H9 (cell line): ENCODE results near the gene PPP1R26. TPM values are rescaled to one million over a fixed set of nuclear protein-coding genes. Genes with fewer than 3 reads are reported as not detected.

Experiments
- DNase-seq: peaks from one replicate; pipeline ENCODE4 v3.0.0-alpha.2; 2017
- H2AFZ ChIP-seq: one replicate; pipeline ENCODE4 v1.6.1; 2013; ENCODE audit warnings: mild to moderate bottlenecking, low read length, control low read depth, moderate library complexity
- H2AK5ac ChIP-seq: 2 replicates; pipeline ENCODE4 v1.6.1; 2013; ENCODE audit warnings: low read length, control low read depth, mixed read lengths; ENCODE audit not compliant: insufficient read length
- H2BK120ac ChIP-seq: one replicate; pipeline ENCODE4 v1.6.1; 2013; ENCODE audit warnings: low read depth, mild to moderate bottlenecking, low read length, control low read depth, inconsistent platforms; ENCODE audit not compliant: poor library complexity, severe bottlenecking
- H2BK12ac ChIP-seq: 2 replicates; pipeline ENCODE4 v1.6.1; 2013; ENCODE audit warnings: low read length, control low read depth, mixed read lengths, low read depth; ENCODE audit not compliant: insufficient read length
- H2BK15ac ChIP-seq: 2 replicates; pipeline ENCODE4 v1.6.1; 2013; ENCODE audit warnings: low read depth, low read length, control low read depth
- H2BK20ac ChIP-seq: one replicate; pipeline ENCODE4 v1.6.1; 2013; ENCODE audit warnings: low read depth, mild to moderate bottlenecking, low read length, control low read depth, inconsistent platforms; ENCODE audit not compliant: poor library complexity, severe bottlenecking
- H2BK5ac ChIP-seq: 2 replicates; pipeline ENCODE4 v1.6.1; 2013; ENCODE audit warnings: low read length, control low read depth, mixed read lengths; ENCODE audit not compliant: insufficient read length
- H3K14ac ChIP-seq: 2 replicates; pipeline ENCODE4 v1.6.1; 2013; ENCODE audit warnings: low read length, control low read depth; ENCODE audit not compliant: insufficient read depth
- H3K18ac ChIP-seq: 2 replicates; pipeline ENCODE4 v1.6.1; 2013; ENCODE audit warnings: low read depth, mild to moderate bottlenecking, mixed read lengths, low read length, control low read depth; ENCODE audit not compliant: insufficient read length
- H3K23ac ChIP-seq: 2 replicates; pipeline ENCODE4 v1.6.1; 2013; ENCODE audit warnings: low read length, control low read depth, mixed read lengths, low read depth; ENCODE audit not compliant: insufficient read length
- H3K23me2 ChIP-seq: 2 replicates; pipeline ENCODE4 v1.6.1; 2013; ENCODE audit warnings: low read depth, mild to moderate bottlenecking, mixed read lengths, low read length, control low read depth; ENCODE audit not compliant: insufficient read length, poor library complexity, severe bottlenecking
- H3K27ac ChIP-seq: 2 replicates; pipeline ENCODE4 v1.5.1; 2013; ENCODE audit warnings: low read length, control low read depth, mixed read lengths, low read depth; ENCODE audit not compliant: insufficient read length
- H3K27me3 ChIP-seq: 2 replicates; pipeline ENCODE4 v1.6.1; 2013; ENCODE audit warnings: low read length, control low read depth, inconsistent platforms; ENCODE audit not compliant: insufficient read depth
- H3K4ac ChIP-seq: 2 replicates; pipeline ENCODE4 v1.6.1; 2013; ENCODE audit warnings: low read depth, mild to moderate bottlenecking, control low read depth, inconsistent platforms, low read length, moderate library complexity
- H3K4me1 ChIP-seq: 2 replicates; pipeline ENCODE4 v1.6.1; 2013; ENCODE audit warnings: low read length, control low read depth, inconsistent platforms; ENCODE audit not compliant: insufficient read depth
- H3K4me2 ChIP-seq: 2 replicates; pipeline ENCODE4 v1.6.1; 2013; ENCODE audit warnings: low read length, control low read depth, mixed read lengths; ENCODE audit not compliant: insufficient read length, insufficient read depth
- H3K56ac ChIP-seq: 2 replicates; pipeline ENCODE4 v1.6.1; 2013; ENCODE audit warnings: low read depth, mild to moderate bottlenecking, mixed read lengths, low read length, control low read depth; ENCODE audit not compliant: insufficient read length
- H3K79me1 ChIP-seq: 2 replicates; pipeline ENCODE4 v1.6.1; 2013; ENCODE audit warnings: low read depth, mild to moderate bottlenecking, moderate library complexity, low read length, control low read depth, inconsistent platforms; ENCODE audit not compliant: insufficient read depth, poor library complexity, severe bottlenecking
- H3K79me2 ChIP-seq: 2 replicates; pipeline ENCODE4 v1.6.1; 2013; ENCODE audit warnings: low read length, control low read depth, inconsistent platforms; ENCODE audit not compliant: insufficient read depth
- H3K9ac ChIP-seq: 2 replicates; pipeline ENCODE4 v1.6.1; 2013; ENCODE audit warnings: low read length, control low read depth, mixed read lengths; ENCODE audit not compliant: insufficient read length; ENCODE audit errors: extremely low read depth
- H3K9me3 ChIP-seq: one replicate; pipeline ENCODE4 v1.6.1; 2013; ENCODE audit warnings: low read depth, low read length, inconsistent platforms; ENCODE audit not compliant: control insufficient read depth
- H3T11ph ChIP-seq: one replicate; pipeline ENCODE4 v1.6.1; 2013; ENCODE audit warnings: mild to moderate bottlenecking, low read length, control low read depth, inconsistent platforms
- H4K20me1 ChIP-seq: one replicate; pipeline ENCODE4 v1.6.1; 2013; ENCODE audit not compliant: control insufficient read depth, insufficient read length, insufficient read depth
- H4K5ac ChIP-seq: 2 replicates; pipeline ENCODE4 v1.6.1; 2013; ENCODE audit warnings: low read depth, mild to moderate bottlenecking, mixed read lengths, low read length, control low read depth; ENCODE audit not compliant: insufficient read length
- H4K8ac ChIP-seq: replicated peaks from 2 replicates; pipeline ENCODE4 v1.6.1; 2013; ENCODE audit warnings: low read length, control low read depth, mixed read lengths, low read depth; ENCODE audit not compliant: insufficient read length
- H4K91ac ChIP-seq: 2 replicates; pipeline ENCODE4 v1.6.1; 2013; ENCODE audit warnings: low read depth, mild to moderate bottlenecking, moderate library complexity, mixed read lengths, low read length, control low read depth; ENCODE audit not compliant: insufficient read length
- H3K27ac Mint-ChIP-seq, 3 experiments: 2 replicates in 2 of 3; 3 replicates in 1 of 3; pipeline ENCODE4 v1.8.0; 2020 to 2021; ENCODE audit warnings: mixed read lengths in 3 of 3, mild to moderate bottlenecking in 1 of 3, moderate library complexity in 1 of 3
- H3K27me3 Mint-ChIP-seq: 2 replicates; pipeline ENCODE4 v1.8.0; 2021; ENCODE audit warnings: low read depth, mild to moderate bottlenecking, moderate library complexity, mixed read lengths
- H3K36me3 Mint-ChIP-seq, 3 experiments: 2 replicates in 2 of 3; 3 replicates in 1 of 3; pipeline ENCODE4 v1.8.0; 2020 to 2021; ENCODE audit warnings: low read depth in 3 of 3, mixed read lengths in 3 of 3; ENCODE audit not compliant: insufficient read depth in 1 of 3
- H3K4me1 Mint-ChIP-seq, 2 experiments: 2 replicates each; pipeline ENCODE4 v1.8.0; 2020; ENCODE audit warnings: mixed read lengths in 2 of 2
- H3K4me3 Mint-ChIP-seq, 2 experiments: 2 replicates in 1 of 2; 3 replicates in 1 of 2; pipeline ENCODE4 v1.8.0; 2020 to 2021; ENCODE audit warnings: mild to moderate bottlenecking in 2 of 2, mixed read lengths in 2 of 2, moderate library complexity in 1 of 2
- H3K9me3 Mint-ChIP-seq, 2 experiments: 2 replicates in 1 of 2; 3 replicates in 1 of 2; pipeline ENCODE4 v1.8.0; 2020; ENCODE audit warnings: mild to moderate bottlenecking in 2 of 2, mixed read lengths in 2 of 2, moderate library complexity in 1 of 2
- WGBS: extraction: QIAGEN DNeasy Blood & Tissue Kit; methylation state at CpG from one replicate; pipeline ENCODE4 v1.1.7; 2013; ENCODE audit warnings: missing lambda C conversion rate, low lambda C conversion rate, mixed read lengths; ENCODE audit not compliant: insufficient read length; ENCODE audit errors: extremely low coverage; 5-methylcytosine and 5-hydroxymethylcytosine counted together
- total RNA-seq: library from RNA; stranded (reverse); gene quantifications from 2 replicates; pipeline ENCODE4 v1.2.1, GENCODE V29; 2021
- TF ChIP-seq, protein P1 (sequence below): fragments of 200-600 bp; sonication (generic); conservative IDR thresholded peaks from 3 replicates; pipeline ENCODE4 v1.8.0; 2021; ENCODE audit warnings: antibody characterized with exemption, mild to moderate bottlenecking

Gene PPP1R26
- total RNA-seq, 1 experiment from 2014 or later: 38.0 TPM

DNA sequence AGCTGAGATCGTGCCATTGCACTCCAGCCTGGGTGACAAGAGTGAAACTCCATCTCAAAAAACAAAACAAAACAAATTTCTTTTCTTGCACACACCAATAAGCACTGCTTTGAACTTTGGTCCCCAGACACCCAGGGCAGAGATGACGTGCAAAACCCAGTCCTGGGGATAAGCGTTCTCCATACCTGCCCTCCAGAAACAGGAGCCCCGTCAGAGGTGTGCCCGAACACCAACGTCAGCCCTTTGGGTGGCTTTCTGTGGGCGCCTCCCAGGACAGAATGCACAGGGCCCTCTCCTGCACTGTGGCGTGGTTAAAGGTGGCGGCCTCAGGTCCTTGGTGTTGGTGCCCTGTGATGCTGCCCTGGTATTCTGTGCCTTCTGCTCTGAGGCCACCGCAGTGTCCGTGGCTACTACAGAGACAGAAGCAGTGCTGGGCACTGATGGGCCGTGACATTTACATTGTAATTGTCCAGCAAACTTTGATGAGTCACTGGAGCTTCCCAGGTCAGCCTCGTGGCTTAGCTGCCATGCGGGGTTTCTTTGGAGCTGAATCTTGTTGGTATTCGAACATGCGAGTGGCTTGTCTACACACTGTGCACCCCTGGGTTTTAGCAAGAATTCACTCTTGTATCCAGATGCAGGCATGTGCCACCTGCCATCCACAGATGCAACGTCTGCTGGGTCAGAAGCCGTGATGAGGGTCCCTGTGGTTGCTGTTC lies 9.8 kb downstream of the PPP1R26 start:
- no peak overlapping the region for H3K4me2 ChIP-seq
- no peaks in the 10 kb centered on the region for H3K27me3 ChIP-seq
- H3K23ac ChIP-seq: no peak overlapping the region
- H3K79me2 ChIP-seq: no peaks in the 10 kb centered on the region
- no peaks in the 10 kb centered on the region for H3K9me3 ChIP-seq
- no peak overlapping the region for H2BK20ac ChIP-seq
- TF ChIP-seq, protein P1, sequence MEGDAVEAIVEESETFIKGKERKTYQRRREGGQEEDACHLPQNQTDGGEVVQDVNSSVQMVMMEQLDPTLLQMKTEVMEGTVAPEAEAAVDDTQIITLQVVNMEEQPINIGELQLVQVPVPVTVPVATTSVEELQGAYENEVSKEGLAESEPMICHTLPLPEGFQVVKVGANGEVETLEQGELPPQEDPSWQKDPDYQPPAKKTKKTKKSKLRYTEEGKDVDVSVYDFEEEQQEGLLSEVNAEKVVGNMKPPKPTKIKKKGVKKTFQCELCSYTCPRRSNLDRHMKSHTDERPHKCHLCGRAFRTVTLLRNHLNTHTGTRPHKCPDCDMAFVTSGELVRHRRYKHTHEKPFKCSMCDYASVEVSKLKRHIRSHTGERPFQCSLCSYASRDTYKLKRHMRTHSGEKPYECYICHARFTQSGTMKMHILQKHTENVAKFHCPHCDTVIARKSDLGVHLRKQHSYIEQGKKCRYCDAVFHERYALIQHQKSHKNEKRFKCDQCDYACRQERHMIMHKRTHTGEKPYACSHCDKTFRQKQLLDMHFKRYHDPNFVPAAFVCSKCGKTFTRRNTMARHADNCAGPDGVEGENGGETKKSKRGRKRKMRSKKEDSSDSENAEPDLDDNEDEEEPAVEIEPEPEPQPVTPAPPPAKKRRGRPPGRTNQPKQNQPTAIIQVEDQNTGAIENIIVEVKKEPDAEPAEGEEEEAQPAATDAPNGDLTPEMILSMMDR: no peak
- H3K27ac Mint-ChIP-seq: no peak overlapping the region
- H3K79me1 ChIP-seq: no peaks in the 10 kb centered on the region
- H3T11ph ChIP-seq: no peak overlapping the region
- no peak overlapping the region for H2AFZ ChIP-seq
- H3K4me1 Mint-ChIP-seq: peaks cover 10 to 14% of the 10 kb centered on the region in 2 experiments; a peak in 3 of 4 replicates
- WGBS: no CpG with 5 or more reads among the region's 18 CpGs
- peaks cover 23 to 45% (median 40%) of the 10 kb centered on the region in 3 experiments for H3K36me3 Mint-ChIP-seq
- H3K4me1 ChIP-seq: no peaks in the 10 kb centered on the region
- no peaks in the 10 kb centered on the region for H4K20me1 ChIP-seq
- H3K9ac ChIP-seq: no peak overlapping the region
- no peak overlapping the region for H3K18ac ChIP-seq
- no peak overlapping the region for H4K91ac ChIP-seq
- no peaks in the 10 kb centered on the region for H3K9me3 Mint-ChIP-seq
- no peak overlapping the region; the same call in 1 of the 2 replicates for H3K14ac ChIP-seq
- H2BK5ac ChIP-seq: no peak overlapping the region
- no peak overlapping the region for H3K27ac ChIP-seq
- no peaks in the 10 kb centered on the region for H3K27me3 Mint-ChIP-seq
- DNase-seq: no peak
- no peak overlapping the region for H4K5ac ChIP-seq
- no peaks in the 10 kb centered on the region for H3K23me2 ChIP-seq
- H3K4ac ChIP-seq: no peak overlapping the region
- no peak overlapping the region for H3K56ac ChIP-seq
- no peak overlapping the region for H4K8ac ChIP-seq
- no peak overlapping the region for H2AK5ac ChIP-seq
- H2BK120ac ChIP-seq: no peak overlapping the region
- no peak overlapping the region for H2BK12ac ChIP-seq
- no peak overlapping the region for H3K4me3 Mint-ChIP-seq
- H2BK15ac ChIP-seq: no peak overlapping the region
